ENCODE measurements around the gene PDF. TPM values are rescaled to one million over a fixed set of nuclear protein-coding genes. Genes with fewer than 3 reads are reported as not detected.

Gene PDF
- total RNA-seq (2022; extraction: Qiagen RNA extraction), result 19.2 to 34.1 TPM (median 32.2 TPM) in 5 replicates

GRCh38 chr16:69330286-69331109 is at the start of gene PDF:
TSS of gene PDF (minus strand) at chr16:69330588. CDS start at chr16:69330570, 18 bp downstream.

GRCh38 chr16:69351309-69352027 is 21.1 kb upstream of the PDF start, which contains the start of gene TMED6:
TSS of gene TMED6 (minus strand) at chr16:69351786. CDS start at chr16:69351753, 33 bp downstream.

GRCh38 chr16:69339289-69340094 is 9.1 kb upstream of the PDF start, which contains the start of the genes COG8 and NIP7:
TSS of gene COG8 (minus strand) at chr16:69339564. CDS start at chr16:69339552, 12 bp downstream.
TSS of gene NIP7 (plus strand) at chr16:69339772. CDS start at chr16:69339830, 58 bp downstream.

GRCh38 chr16:69310653-69311532 is 19.5 kb downstream of the PDF start, which contains the start of gene VPS4A:
TSS of gene VPS4A (plus strand) at chr16:69311350. CDS start at chr16:69311512, 162 bp downstream.

Other genes starting within 250 kb of the PDF start
- 32.7 to 48.6 TPM (median 44.3 TPM) in 5 replicates for gene HAS3, start 224.9 kb downstream of the PDF start, total RNA-seq (2022; extraction: Qiagen RNA extraction)
- gene CHTF8, start 198.0 kb downstream of the PDF start, total RNA-seq (2022; extraction: Qiagen RNA extraction), result 105 to 129 TPM (median 124 TPM) in 5 replicates
- 77.6 to 85.0 TPM (median 83.4 TPM) in 5 replicates for gene UTP4, start 197.9 kb downstream of the PDF start, total RNA-seq (2022; extraction: Qiagen RNA extraction)
- gene SNTB2, start 143.4 kb downstream of the PDF start, total RNA-seq (2022; extraction: Qiagen RNA extraction), result 6.3 to 11.1 TPM (median 9.3 TPM) in 5 replicates
- 29.3 to 35.9 TPM (median 33.7 TPM) in 5 replicates for gene VPS4A, start 19.2 kb downstream of the PDF start, total RNA-seq (2022; extraction: Qiagen RNA extraction)
- gene COG8, start 9.0 kb upstream of the PDF start, total RNA-seq (2022; extraction: Qiagen RNA extraction), result 19.0 to 28.0 TPM (median 27.3 TPM) in 5 replicates
- gene NIP7, start 9.2 kb upstream of the PDF start, total RNA-seq (2022; extraction: Qiagen RNA extraction), result 56.2 to 68.7 TPM (median 57.0 TPM) in 5 replicates
- gene TMED6, start 21.2 kb upstream of the PDF start, total RNA-seq (2022; extraction: Qiagen RNA extraction), result 0.08 TPM in 1 of 5 replicates, not detected in the others
- gene TERF2, start 55.4 kb upstream of the PDF start, total RNA-seq (2022; extraction: Qiagen RNA extraction), result 21.0 to 25.4 TPM (median 23.2 TPM) in 5 replicates
- 207 to 236 TPM (median 216 TPM) in 5 replicates for gene CYB5B, start 94.0 kb upstream of the PDF start, total RNA-seq (2022; extraction: Qiagen RNA extraction)
- gene NFAT5, start 235.4 kb upstream of the PDF start, total RNA-seq (2022; extraction: Qiagen RNA extraction), result 3.4 to 9.5 TPM (median 7.7 TPM) in 5 replicates

Data from A549 treated with dexamethasone at 1 μM for 4 hours (cell line).